ENCODE results near the gene SH2B2.
"Not testable (repeated sequence)": the region's sequence is repeated elsewhere in the genome, so short reads cannot be mapped to it uniquely, and the experiment has no call there.

Gene SH2B2

DNA sequence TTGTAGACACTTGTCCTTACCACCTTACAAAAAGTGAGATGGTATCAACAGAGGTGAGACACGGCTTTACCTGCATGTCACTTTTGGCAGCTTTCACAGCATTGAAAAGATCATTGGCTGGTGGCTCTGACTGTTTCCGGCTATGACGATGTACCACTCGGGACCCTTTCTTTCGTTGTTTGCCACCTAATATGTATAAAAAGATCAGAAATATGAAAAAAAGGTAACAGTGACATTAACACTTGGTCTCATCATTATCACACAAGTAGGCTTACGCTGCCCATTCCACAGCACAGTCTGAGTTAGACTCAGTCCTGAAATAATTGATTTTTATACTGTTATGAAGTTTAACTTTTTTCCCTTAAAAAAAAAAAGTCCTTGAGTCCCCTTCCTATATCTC, 40.5 kb downstream of the SH2B2 start:
- in situ Hi-C loops (cut with MboI; ENCODE audit: low sequenced_read_pairs), result not testable (repeated sequence)

DNA sequence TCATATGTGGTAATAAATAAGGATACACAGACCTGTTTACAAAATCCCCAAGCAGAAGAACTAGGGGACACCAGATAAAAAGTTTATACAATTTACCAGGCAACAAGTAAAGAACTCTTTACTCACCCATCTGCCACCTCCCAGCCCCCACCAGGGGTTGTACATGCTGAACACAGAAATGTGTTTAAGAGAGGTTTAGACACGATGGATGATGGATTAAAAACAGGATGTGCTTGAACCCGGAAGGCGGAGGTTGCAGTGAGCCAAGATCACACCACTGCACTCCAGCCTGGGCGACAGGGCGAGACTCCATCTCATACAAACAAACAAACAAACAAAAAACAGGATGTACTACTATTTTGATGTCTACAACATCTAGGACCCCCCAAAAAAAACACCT, 42.2 kb downstream of the SH2B2 start:
- in situ Hi-C loops (cut with MboI; ENCODE audit: low sequenced_read_pairs), result not testable (repeated sequence)

DNA sequence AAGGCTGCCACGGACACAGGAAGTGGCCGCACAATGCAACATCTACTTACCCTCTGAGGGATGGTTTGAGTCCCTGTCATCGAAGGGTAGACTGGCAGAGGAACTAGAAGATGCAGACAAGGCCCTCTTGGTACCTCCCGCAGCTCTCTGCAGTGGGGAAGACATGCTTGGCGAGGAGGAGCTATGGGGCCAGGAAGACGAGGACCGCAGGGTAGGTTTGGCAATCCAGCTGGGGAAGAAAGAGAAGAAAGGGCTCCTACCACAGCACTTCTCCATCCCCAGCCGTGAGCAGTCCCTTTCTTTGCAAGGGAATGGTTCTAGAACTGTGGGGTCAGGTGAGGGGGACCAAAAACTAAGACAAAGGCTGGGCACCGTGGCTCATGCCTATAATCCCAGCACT, 42.7 kb downstream of the SH2B2 start:
- in situ Hi-C loops (cut with MboI; ENCODE audit: low sequenced_read_pairs), result not testable (repeated sequence)

DNA sequence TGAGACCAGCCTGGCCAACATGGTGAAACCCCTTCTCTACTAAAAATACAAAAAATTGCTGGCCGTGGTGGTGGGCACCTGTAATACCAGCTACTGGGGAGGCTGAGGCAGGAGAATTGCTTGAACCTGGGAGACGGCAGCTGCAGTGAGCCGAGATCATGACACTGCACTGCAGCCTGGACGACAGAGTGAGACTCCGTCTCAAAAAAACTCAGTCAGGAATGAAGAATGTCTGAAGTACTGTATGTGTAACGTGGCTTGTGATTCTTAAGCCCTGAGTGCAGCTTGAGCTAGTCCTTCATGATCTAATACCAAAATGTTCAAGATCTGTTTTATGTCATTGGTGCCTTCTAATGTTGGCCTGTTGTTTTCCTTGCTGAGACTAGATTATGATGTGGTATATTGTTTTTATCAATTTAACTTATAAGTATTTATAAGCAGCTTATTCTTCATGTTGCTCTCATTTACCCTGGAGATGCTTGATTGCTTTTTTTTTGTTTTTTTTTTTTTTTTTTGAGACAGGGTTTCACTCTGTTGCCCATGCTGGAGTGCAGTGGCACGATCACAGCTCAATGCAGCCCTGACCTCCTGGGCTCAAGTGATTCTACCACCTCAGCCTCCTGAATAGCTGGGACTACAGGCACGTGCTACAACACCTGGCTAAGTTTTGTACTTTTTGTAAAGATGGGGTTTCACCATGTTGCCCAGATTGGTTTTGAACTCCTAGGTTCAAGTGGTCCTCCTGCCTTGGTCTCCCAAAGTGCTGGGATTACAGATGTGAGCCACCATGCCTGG, 44.2 kb downstream of the SH2B2 start:
- in situ Hi-C loops (cut with MboI; ENCODE audit: low sequenced_read_pairs), result not testable (repeated sequence)

DNA sequence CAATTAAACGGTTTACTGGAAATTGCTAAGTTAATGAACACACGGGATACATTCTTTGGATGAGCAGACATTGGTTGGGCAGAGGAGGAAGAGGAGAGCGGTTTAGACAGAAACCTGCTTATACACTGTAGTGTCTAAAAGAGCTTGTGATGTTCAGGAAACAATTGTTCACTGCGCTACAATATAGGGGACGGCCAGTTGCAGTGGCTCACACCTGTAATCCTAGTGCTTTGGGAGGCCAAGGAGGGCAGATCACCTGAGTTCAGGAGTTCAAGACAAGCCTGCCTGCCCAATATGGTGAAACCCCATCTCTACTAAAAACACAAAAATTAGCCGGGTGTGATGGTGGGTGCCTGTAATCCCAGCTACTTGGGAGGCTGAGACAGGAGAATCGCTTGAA, 48.9 kb downstream of the SH2B2 start:
- in situ Hi-C loops (cut with MboI; ENCODE audit: low sequenced_read_pairs), result not testable (repeated sequence)

DNA sequence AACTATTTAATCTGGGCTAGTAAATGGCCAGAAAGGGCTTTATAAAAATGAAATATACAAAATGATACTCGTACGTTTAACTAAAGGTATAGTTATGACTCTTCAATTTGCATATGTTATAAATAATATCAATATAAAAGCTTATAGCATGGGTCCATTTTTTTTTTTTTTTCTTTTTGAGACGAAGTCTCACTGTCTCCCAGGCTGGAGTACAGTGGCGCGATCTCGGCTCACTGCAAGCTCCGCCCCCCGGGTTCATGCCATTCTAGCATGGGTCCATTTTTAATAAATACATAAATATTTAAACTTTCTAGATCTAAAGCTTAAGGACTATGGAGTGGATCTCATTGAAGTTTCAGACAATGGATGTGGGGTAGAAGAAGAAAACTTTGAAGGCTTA, 50.3 kb downstream of the SH2B2 start:
- in situ Hi-C loops (cut with MboI; ENCODE audit: low sequenced_read_pairs), result not testable (repeated sequence)

DNA sequence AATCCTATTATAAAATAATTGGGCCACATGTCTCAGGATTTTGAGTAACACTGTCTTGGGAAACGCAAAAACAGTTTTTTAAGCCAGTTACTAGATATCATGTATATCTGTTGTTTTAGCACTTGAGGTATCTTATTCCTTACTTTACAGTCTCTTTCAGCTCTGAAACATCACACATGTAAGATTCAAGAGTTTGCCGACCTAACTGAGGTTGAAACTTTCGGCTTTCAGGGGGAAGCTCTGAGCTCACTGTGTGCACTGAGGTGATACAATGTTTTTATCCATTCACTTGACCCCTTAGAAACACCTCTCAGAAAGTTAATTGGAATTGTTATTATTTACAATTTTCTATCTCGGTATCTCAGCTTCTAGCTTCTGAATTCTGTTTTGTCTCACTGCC, 50.8 kb downstream of the SH2B2 start:
- in situ Hi-C loops (cut with MboI; ENCODE audit: low sequenced_read_pairs), result not testable (repeated sequence)

DNA sequence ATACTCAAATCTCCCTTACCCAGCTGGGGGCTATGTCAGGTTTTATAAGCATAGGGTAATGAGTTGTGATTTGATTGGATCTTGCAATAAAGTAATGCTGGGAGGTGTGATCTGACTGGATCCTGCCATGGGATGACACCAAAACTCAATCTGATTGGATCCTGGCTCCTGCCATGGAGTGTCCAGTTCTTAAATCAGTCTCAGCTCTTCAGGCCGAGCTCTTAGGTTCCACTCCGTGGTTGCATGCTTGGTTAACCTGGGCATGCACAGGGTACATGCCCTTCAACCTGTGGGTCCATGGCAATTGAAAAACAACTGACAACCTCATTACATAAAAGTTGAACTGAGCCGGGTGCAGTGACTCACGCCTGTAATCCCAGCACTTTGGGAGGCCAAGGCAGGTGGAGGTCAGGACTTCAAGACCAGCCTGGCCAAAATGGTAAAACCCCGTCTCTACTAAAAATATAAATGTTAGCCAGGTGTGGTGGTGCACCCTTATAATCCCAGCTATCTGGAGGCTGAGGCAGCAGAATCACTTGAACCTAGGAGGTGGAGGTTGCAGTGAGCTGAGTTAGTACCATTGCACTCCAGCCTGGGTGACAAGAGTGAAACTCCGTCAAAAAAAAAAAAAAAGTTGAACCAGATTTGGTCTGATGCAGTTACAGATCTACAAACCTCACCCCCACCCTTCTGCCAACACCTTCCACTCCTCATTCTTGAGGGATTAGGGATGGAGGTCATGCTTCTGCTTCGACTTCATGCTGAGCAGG, 54.1 kb downstream of the SH2B2 start:
- in situ Hi-C loops (cut with MboI; ENCODE audit: low sequenced_read_pairs), result not testable (repeated sequence)

DNA sequence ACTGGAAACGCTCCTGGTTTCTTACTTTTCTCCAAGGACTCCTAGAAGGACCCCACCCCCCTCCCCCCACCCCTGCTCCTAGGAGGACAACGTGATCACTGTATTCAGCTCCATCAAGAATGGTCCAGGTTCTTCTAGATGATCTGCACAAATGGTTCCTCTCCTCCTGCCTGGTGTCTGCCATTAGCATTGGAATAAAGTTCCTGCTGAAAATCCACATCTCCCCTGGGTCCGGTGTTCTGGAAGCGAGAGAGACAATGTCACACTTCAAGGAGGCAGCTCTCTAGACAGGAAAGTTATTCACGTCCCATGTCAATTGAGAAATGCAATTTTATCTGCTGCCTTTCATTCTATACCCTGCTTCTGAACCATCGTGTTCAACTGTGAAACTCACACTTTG, 60.3 kb downstream of the SH2B2 start:
- in situ Hi-C loops (cut with MboI; ENCODE audit: low sequenced_read_pairs), result not testable (repeated sequence)

DNA sequence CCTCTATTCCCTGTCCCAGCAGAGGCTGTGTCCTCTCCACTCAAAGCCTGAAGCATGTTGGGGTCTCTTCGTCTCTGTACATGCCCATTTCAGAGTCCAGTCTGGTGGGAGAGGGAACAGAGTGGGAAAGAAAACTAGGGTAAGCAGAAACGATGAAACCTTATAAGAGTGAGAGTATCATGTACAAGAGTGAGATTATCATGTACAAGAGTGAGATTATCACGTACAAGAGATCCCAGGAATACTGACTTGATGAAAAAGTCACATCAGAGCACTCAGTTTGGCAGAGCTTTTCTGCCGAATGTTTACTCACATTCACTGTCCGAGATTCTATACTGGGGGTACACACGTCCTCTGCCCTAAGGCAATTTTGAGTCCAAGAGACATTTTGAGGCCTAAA, 69.7 kb downstream of the SH2B2 start, which contains the start of gene SPDYE6:
SPDYE6 (minus strand) TSS at position 101 of the 400 bp plus-strand sequence. CDS start 421 bp downstream, outside the sequence.
- in situ Hi-C loops (cut with MboI; ENCODE audit: low sequenced_read_pairs), result not testable (repeated sequence)

DNA sequence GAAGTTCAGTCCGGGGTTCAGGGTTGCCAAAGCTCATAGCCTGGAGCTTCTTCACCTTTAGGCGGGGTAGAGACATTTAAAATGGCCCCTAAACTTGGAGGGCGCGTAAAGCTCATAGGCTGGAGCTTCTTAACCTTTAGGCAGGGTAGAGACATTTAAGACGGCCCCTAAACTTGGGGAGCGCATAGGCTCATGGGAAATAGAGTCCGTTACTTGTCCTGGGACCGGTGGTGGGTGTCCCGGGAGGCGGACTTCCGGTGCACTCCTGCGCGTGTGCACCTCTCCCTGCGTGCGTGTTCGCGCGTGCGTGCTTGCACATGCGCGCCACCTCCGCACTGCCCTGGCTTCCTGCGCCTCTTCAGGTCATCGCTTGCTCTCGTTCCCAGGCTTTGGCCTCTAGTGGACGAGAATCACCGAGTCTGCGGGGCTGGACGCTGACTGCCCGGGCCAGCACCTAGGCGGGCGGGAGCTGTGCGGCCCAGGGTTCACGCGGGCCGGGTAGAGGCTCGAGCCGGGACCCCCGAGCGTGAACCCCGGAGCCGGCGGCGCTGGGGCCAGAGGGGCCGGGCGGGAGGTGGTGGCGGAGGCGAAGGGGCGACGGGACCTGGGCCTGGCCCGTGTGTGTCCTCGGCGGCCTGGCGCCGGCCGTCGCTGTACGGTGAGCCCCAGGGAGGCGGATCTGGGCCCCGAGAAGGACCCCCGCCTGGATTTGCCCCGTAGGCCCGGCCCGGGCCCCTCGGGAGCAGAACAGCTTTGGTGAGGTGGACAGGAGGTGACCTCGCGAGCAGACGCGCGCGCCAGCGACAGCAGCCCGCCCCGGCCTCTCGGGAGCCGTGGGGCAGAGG, 77.1 kb downstream of the SH2B2 start:
- in situ Hi-C loops (cut with MboI; ENCODE audit: low sequenced_read_pairs), result not testable (repeated sequence)

DNA sequence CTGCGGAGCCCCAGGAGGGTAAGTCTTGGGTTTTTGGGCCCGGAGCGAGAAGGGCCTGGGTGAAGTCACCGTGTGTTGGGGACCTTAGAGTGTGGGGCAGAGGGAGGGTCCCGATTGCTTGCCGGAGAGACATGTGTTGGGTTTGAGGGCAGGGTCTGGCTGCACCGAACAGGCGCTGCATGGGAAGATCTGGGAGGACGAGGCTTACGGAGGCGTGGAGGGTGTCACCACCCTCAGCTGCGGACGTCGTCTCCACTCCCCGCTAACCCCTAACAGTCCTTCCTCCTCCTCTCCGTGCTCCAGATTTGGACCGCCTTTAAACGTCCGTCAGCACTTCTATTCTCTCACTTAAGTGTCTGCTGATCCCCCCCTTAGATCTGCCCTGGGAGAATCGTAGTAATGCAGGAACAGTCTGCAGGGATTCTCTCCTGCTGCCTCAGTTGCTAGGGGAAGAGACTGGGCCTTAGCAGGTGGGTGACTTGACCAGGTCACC, 77.8 kb downstream of the SH2B2 start:
- in situ Hi-C loops (cut with MboI; ENCODE audit: low sequenced_read_pairs), result not testable (repeated sequence)

DNA sequence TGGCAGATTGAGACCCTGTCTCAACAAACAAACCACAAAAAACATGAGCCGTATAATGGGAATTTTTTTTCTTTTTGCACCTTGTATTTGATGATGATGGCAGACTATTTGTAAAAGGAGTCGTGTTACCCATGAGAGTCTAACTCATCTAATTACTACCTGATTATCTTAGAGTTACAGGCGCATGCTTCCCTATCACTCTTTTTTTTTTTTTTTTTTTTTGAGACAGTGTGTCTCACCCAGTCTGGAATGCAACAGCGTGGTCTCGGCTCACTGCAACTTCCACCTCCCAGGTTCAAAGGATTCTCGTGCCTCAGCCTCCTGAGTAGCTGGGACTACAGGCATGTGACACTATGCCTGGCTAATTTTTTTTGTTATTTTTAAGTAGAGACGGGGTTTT, 78.7 kb downstream of the SH2B2 start:
- in situ Hi-C loops (cut with MboI; ENCODE audit: low sequenced_read_pairs), result not testable (repeated sequence)

DNA sequence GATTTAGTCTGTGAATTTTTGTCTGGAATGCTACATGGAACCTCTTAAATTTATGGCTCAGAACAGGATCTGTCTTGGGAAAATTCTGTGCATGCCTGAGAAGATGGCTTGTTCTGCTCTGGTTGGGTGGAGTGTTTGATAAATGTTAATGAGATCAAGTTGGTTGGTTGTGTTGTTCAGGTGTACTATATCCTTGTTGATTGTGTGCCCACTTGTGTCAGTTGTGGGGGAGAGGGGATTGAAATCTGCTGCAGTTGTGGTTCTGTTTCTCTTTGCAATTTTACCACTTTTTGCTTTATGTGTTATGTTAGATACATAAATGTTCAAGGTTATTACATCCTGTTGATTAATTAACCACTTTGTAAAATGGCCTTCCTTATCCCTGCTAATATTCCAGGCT, 83.4 kb downstream of the SH2B2 start:
- in situ Hi-C loops (cut with MboI; ENCODE audit: low sequenced_read_pairs), result not testable (repeated sequence)
